H9 (cell line): ENCODE results near the gene ELMOD3. TPM values are rescaled to one million over a fixed set of nuclear protein-coding genes. Genes with fewer than 3 reads are reported as not detected.
"Not testable (repeated sequence)": the region's sequence is repeated elsewhere in the genome, so short reads cannot be mapped to it uniquely, and the experiment has no call there.

Source experiments
- DNase-seq: peaks from one replicate; pipeline ENCODE4 v3.0.0-alpha.2; 2017
- H2AFZ ChIP-seq: one replicate; pipeline ENCODE4 v1.6.1; 2013; ENCODE audit warnings: mild to moderate bottlenecking, low read length, control low read depth, moderate library complexity
- H2AK5ac ChIP-seq: 2 replicates; pipeline ENCODE4 v1.6.1; 2013; ENCODE audit warnings: low read length, control low read depth, mixed read lengths; ENCODE audit not compliant: insufficient read length
- H2BK120ac ChIP-seq: one replicate; pipeline ENCODE4 v1.6.1; 2013; ENCODE audit warnings: low read depth, mild to moderate bottlenecking, low read length, control low read depth, inconsistent platforms; ENCODE audit not compliant: poor library complexity, severe bottlenecking
- H2BK12ac ChIP-seq: 2 replicates; pipeline ENCODE4 v1.6.1; 2013; ENCODE audit warnings: low read length, control low read depth, mixed read lengths, low read depth; ENCODE audit not compliant: insufficient read length
- H2BK15ac ChIP-seq: 2 replicates; pipeline ENCODE4 v1.6.1; 2013; ENCODE audit warnings: low read depth, low read length, control low read depth
- H2BK20ac ChIP-seq: one replicate; pipeline ENCODE4 v1.6.1; 2013; ENCODE audit warnings: low read depth, mild to moderate bottlenecking, low read length, control low read depth, inconsistent platforms; ENCODE audit not compliant: poor library complexity, severe bottlenecking
- H2BK5ac ChIP-seq: 2 replicates; pipeline ENCODE4 v1.6.1; 2013; ENCODE audit warnings: low read length, control low read depth, mixed read lengths; ENCODE audit not compliant: insufficient read length
- H3K14ac ChIP-seq: 2 replicates; pipeline ENCODE4 v1.6.1; 2013; ENCODE audit warnings: low read length, control low read depth; ENCODE audit not compliant: insufficient read depth
- H3K18ac ChIP-seq: 2 replicates; pipeline ENCODE4 v1.6.1; 2013; ENCODE audit warnings: low read depth, mild to moderate bottlenecking, mixed read lengths, low read length, control low read depth; ENCODE audit not compliant: insufficient read length
- H3K23ac ChIP-seq: 2 replicates; pipeline ENCODE4 v1.6.1; 2013; ENCODE audit warnings: low read length, control low read depth, mixed read lengths, low read depth; ENCODE audit not compliant: insufficient read length
- H3K23me2 ChIP-seq: 2 replicates; pipeline ENCODE4 v1.6.1; 2013; ENCODE audit warnings: low read depth, mild to moderate bottlenecking, mixed read lengths, low read length, control low read depth; ENCODE audit not compliant: insufficient read length, poor library complexity, severe bottlenecking
- H3K27ac ChIP-seq: 2 replicates; pipeline ENCODE4 v1.5.1; 2013; ENCODE audit warnings: low read length, control low read depth, mixed read lengths, low read depth; ENCODE audit not compliant: insufficient read length
- H3K27me3 ChIP-seq: 2 replicates; pipeline ENCODE4 v1.6.1; 2013; ENCODE audit warnings: low read length, control low read depth, inconsistent platforms; ENCODE audit not compliant: insufficient read depth
- H3K4ac ChIP-seq: 2 replicates; pipeline ENCODE4 v1.6.1; 2013; ENCODE audit warnings: low read depth, mild to moderate bottlenecking, control low read depth, inconsistent platforms, low read length, moderate library complexity
- H3K4me1 ChIP-seq: 2 replicates; pipeline ENCODE4 v1.6.1; 2013; ENCODE audit warnings: low read length, control low read depth, inconsistent platforms; ENCODE audit not compliant: insufficient read depth
- H3K4me2 ChIP-seq: 2 replicates; pipeline ENCODE4 v1.6.1; 2013; ENCODE audit warnings: low read length, control low read depth, mixed read lengths; ENCODE audit not compliant: insufficient read length, insufficient read depth
- H3K56ac ChIP-seq: 2 replicates; pipeline ENCODE4 v1.6.1; 2013; ENCODE audit warnings: low read depth, mild to moderate bottlenecking, mixed read lengths, low read length, control low read depth; ENCODE audit not compliant: insufficient read length
- H3K79me1 ChIP-seq: 2 replicates; pipeline ENCODE4 v1.6.1; 2013; ENCODE audit warnings: low read depth, mild to moderate bottlenecking, moderate library complexity, low read length, control low read depth, inconsistent platforms; ENCODE audit not compliant: insufficient read depth, poor library complexity, severe bottlenecking
- H3K79me2 ChIP-seq: 2 replicates; pipeline ENCODE4 v1.6.1; 2013; ENCODE audit warnings: low read length, control low read depth, inconsistent platforms; ENCODE audit not compliant: insufficient read depth
- H3K9ac ChIP-seq: 2 replicates; pipeline ENCODE4 v1.6.1; 2013; ENCODE audit warnings: low read length, control low read depth, mixed read lengths; ENCODE audit not compliant: insufficient read length; ENCODE audit errors: extremely low read depth
- H3K9me3 ChIP-seq: one replicate; pipeline ENCODE4 v1.6.1; 2013; ENCODE audit warnings: low read depth, low read length, inconsistent platforms; ENCODE audit not compliant: control insufficient read depth
- H3T11ph ChIP-seq: one replicate; pipeline ENCODE4 v1.6.1; 2013; ENCODE audit warnings: mild to moderate bottlenecking, low read length, control low read depth, inconsistent platforms
- H4K20me1 ChIP-seq: one replicate; pipeline ENCODE4 v1.6.1; 2013; ENCODE audit not compliant: control insufficient read depth, insufficient read length, insufficient read depth
- H4K5ac ChIP-seq: 2 replicates; pipeline ENCODE4 v1.6.1; 2013; ENCODE audit warnings: low read depth, mild to moderate bottlenecking, mixed read lengths, low read length, control low read depth; ENCODE audit not compliant: insufficient read length
- H4K8ac ChIP-seq: replicated peaks from 2 replicates; pipeline ENCODE4 v1.6.1; 2013; ENCODE audit warnings: low read length, control low read depth, mixed read lengths, low read depth; ENCODE audit not compliant: insufficient read length
- H4K91ac ChIP-seq: 2 replicates; pipeline ENCODE4 v1.6.1; 2013; ENCODE audit warnings: low read depth, mild to moderate bottlenecking, moderate library complexity, mixed read lengths, low read length, control low read depth; ENCODE audit not compliant: insufficient read length
- H3K27ac Mint-ChIP-seq, 3 experiments: 2 replicates in 2 of 3; 3 replicates in 1 of 3; pipeline ENCODE4 v1.8.0; 2020 to 2021; ENCODE audit warnings: mixed read lengths in 3 of 3, mild to moderate bottlenecking in 1 of 3, moderate library complexity in 1 of 3
- H3K27me3 Mint-ChIP-seq: 2 replicates; pipeline ENCODE4 v1.8.0; 2021; ENCODE audit warnings: low read depth, mild to moderate bottlenecking, moderate library complexity, mixed read lengths
- H3K36me3 Mint-ChIP-seq, 3 experiments: 2 replicates in 2 of 3; 3 replicates in 1 of 3; pipeline ENCODE4 v1.8.0; 2020 to 2021; ENCODE audit warnings: low read depth in 3 of 3, mixed read lengths in 3 of 3; ENCODE audit not compliant: insufficient read depth in 1 of 3
- H3K4me1 Mint-ChIP-seq, 2 experiments: 2 replicates each; pipeline ENCODE4 v1.8.0; 2020; ENCODE audit warnings: mixed read lengths in 2 of 2
- H3K4me3 Mint-ChIP-seq, 2 experiments: 2 replicates in 1 of 2; 3 replicates in 1 of 2; pipeline ENCODE4 v1.8.0; 2020 to 2021; ENCODE audit warnings: mild to moderate bottlenecking in 2 of 2, mixed read lengths in 2 of 2, moderate library complexity in 1 of 2
- H3K9me3 Mint-ChIP-seq, 2 experiments: 2 replicates in 1 of 2; 3 replicates in 1 of 2; pipeline ENCODE4 v1.8.0; 2020; ENCODE audit warnings: mild to moderate bottlenecking in 2 of 2, mixed read lengths in 2 of 2, moderate library complexity in 1 of 2
- WGBS: extraction: QIAGEN DNeasy Blood & Tissue Kit; methylation state at CpG from one replicate; pipeline ENCODE4 v1.1.7; 2013; ENCODE audit warnings: missing lambda C conversion rate, low lambda C conversion rate, mixed read lengths; ENCODE audit not compliant: insufficient read length; ENCODE audit errors: extremely low coverage; 5-methylcytosine and 5-hydroxymethylcytosine counted together
- total RNA-seq: library from RNA; stranded (reverse); gene quantifications from 2 replicates; pipeline ENCODE4 v1.2.1, GENCODE V29; 2021
- TF ChIP-seq, protein P1 (sequence below): fragments of 200-600 bp; sonication (generic); conservative IDR thresholded peaks from 3 replicates; pipeline ENCODE4 v1.8.0; 2021; ENCODE audit warnings: antibody characterized with exemption, mild to moderate bottlenecking

ELMOD3 gene
- total RNA-seq, 1 experiment from 2014 or later, result 7.6 TPM

DNA sequence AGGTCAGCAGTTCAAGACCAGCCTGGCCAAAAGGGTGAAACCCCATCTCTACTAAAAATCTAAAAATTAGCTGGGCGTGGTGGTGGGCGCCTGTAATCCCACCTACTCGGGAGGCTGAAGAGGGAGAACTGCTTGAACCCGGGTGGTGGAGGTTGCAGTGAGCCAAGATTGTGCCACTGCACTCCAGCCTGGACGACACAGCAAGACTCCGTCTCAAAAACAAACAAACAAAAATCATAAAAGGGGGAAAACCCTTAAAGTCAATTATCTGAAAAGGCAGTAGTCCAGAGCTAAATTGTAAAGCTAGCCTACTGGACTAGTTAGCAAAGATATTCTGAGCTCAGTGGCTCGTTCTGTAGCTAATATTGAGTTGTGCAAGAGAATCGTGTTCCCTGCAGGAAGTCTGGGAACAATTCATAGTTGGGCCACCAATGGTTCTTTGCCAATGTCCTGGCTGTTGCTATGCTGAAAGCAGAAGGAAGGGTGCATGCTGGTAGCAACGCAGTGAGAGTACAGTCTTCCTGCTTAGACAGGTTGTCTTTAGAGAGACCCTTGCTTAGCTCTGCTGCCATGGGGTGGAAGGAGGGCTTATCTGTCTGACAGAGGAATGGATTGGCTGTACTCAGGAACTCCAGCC, 31.1 kb upstream of the ELMOD3 start:
- no peak overlapping the region for H3K56ac ChIP-seq
- Mint-ChIP-seq H3K36me3 (peaks cover 37 to 81% (median 74%) of the 10 kb centered on the region in 3 experiments; a peak in 6 of 7 replicates), H3K9me3 (no peaks in the 10 kb centered on the region), H3K4me3 (no peak overlapping the region), H3K27ac (no peak overlapping the region), H3K4me1 (peaks cover 24 to 25% of the 10 kb centered on the region in 2 experiments), H3K27me3 (no peaks in the 10 kb centered on the region; the same call in 1 of the 2 replicates)
- no peak overlapping the region for H2BK20ac ChIP-seq
- H2AK5ac ChIP-seq, result no peak overlapping the region
- H3K9me3 ChIP-seq, result no peaks in the 10 kb centered on the region
- H3K23me2 ChIP-seq, result peaks cover 18% of the 10 kb centered on the region
- peaks cover 8% of the 10 kb centered on the region; the same call in 1 of the 2 replicates for H3K79me2 ChIP-seq
- H2BK12ac ChIP-seq, result no peak overlapping the region
- no peak overlapping the region for H2BK15ac ChIP-seq
- H3K4me2 ChIP-seq, result no peak overlapping the region
- no peak overlapping the region for H4K8ac ChIP-seq
- no peaks in the 10 kb centered on the region for H4K20me1 ChIP-seq
- no peak overlapping the region for H3K27ac ChIP-seq
- no CpG with 5 or more reads among the region's 9 CpGs for WGBS
- H4K5ac ChIP-seq, result no peak overlapping the region
- no peak overlapping the region for H3K18ac ChIP-seq
- no peak overlapping the region for H2AFZ ChIP-seq
- no peak for DNase-seq
- no peak overlapping the region for H3K23ac ChIP-seq
- H3K9ac ChIP-seq, result no peak overlapping the region
- H3K79me1 ChIP-seq, result peaks cover 16% of the 10 kb centered on the region
- no peak overlapping the region for H2BK5ac ChIP-seq
- no peak overlapping the region for H3T11ph ChIP-seq
- no peak overlapping the region for H2BK120ac ChIP-seq
- no peak overlapping the region for H3K4ac ChIP-seq
- no peaks in the 10 kb centered on the region for H3K27me3 ChIP-seq
- TF ChIP-seq, protein P1, sequence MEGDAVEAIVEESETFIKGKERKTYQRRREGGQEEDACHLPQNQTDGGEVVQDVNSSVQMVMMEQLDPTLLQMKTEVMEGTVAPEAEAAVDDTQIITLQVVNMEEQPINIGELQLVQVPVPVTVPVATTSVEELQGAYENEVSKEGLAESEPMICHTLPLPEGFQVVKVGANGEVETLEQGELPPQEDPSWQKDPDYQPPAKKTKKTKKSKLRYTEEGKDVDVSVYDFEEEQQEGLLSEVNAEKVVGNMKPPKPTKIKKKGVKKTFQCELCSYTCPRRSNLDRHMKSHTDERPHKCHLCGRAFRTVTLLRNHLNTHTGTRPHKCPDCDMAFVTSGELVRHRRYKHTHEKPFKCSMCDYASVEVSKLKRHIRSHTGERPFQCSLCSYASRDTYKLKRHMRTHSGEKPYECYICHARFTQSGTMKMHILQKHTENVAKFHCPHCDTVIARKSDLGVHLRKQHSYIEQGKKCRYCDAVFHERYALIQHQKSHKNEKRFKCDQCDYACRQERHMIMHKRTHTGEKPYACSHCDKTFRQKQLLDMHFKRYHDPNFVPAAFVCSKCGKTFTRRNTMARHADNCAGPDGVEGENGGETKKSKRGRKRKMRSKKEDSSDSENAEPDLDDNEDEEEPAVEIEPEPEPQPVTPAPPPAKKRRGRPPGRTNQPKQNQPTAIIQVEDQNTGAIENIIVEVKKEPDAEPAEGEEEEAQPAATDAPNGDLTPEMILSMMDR, result no peak
- no peak overlapping the region for H3K14ac ChIP-seq
- no peak overlapping the region for H4K91ac ChIP-seq
- H3K4me1 ChIP-seq, result no peaks in the 10 kb centered on the region

DNA sequence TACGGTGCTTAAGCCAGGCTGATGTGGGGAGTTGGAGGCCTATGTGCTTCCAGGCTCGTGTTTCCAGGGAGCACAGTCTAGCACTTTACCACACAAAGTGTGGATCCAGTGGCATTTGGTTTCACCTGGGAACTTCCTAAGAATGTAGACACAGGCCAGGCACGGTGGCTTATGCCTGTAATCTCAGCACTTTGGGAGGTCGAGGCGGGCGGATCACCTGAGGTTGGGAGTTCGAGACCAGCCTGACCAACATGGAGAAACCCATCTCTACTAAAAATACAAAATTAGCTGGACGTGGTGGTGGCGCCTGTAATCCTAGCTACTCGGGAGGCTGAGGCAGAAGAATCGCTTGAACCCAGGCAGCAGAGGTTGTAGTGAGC, 30.6 kb upstream of the ELMOD3 start:
- H3K79me2 ChIP-seq, H3K4ac ChIP-seq, H3K9ac ChIP-seq, H3K4me2 ChIP-seq, H2BK120ac ChIP-seq, H3K27me3 ChIP-seq, H3K27ac ChIP-seq, H2AFZ ChIP-seq, H3K9me3 ChIP-seq, H2BK5ac ChIP-seq, H3K23ac ChIP-seq, H2BK12ac ChIP-seq, H3K27me3 Mint-ChIP-seq, H2BK20ac ChIP-seq, DNase-seq, H3K56ac ChIP-seq, H3T11ph ChIP-seq, H4K20me1 ChIP-seq, H2BK15ac ChIP-seq, H4K5ac ChIP-seq, H4K91ac ChIP-seq, H3K27ac Mint-ChIP-seq, H2AK5ac ChIP-seq, H3K4me1 ChIP-seq, H3K9me3 Mint-ChIP-seq, H3K18ac ChIP-seq, H3K14ac ChIP-seq, H4K8ac ChIP-seq, H3K4me3 Mint-ChIP-seq: not testable (repeated sequence)
- peaks cover 16% of the 10 kb centered on the region for H3K79me1 ChIP-seq
- no CpG with 5 or more reads among the region's 11 CpGs for WGBS
- H3K23me2 ChIP-seq, result peaks cover 18% of the 10 kb centered on the region
- peaks cover 34 to 77% (median 68%) of the 10 kb centered on the region in 3 experiments; a peak in 6 of 7 replicates for H3K36me3 Mint-ChIP-seq
- peaks cover 28 to 30% of the 10 kb centered on the region in 2 experiments for H3K4me1 Mint-ChIP-seq
